ENCODE results near the gene NKAIN1. TPM values are rescaled to one million over a fixed set of nuclear protein-coding genes. Genes with fewer than 3 reads are reported as not detected.

Gene NKAIN1
- total and polyA plus RNA-seq, 9 donors: 1.1 to 2.6 (median 1.8) TPM

DNA sequence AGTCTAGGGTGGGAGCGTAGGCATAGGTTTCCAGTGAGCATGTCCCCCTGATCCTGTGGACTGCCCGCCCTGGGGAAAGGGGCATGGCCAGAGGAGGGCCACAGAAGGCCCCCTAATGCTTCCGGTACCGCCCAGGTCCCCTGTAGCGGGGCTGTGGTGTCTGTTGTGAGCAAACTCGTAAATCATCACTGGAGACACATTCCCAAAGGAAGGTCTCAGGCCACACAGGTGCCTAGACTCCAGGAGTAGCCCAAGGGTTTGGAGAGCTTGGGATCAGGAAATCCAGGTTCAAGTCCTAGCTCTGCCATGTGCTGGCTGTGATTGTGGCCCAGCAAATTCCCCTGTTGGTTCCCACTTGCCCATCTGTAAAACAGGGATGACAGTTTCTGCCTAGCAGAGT lies 20.2 kb downstream of the NKAIN1 start:
- Histone ChIP-seq H3K36me3 (ENCODE audit: control insufficient read depth, insufficient read depth, low read length) (no peaks in the 10 kb centered on the region), H3K9me3 (replicated peaks; ENCODE audit: control insufficient read depth, low read depth, low read length) (no peaks in the 10 kb centered on the region), H3K4me1 (ENCODE audit: control insufficient read depth, insufficient read depth, low read length) (peaks cover 4% of the 10 kb centered on the region), H3K4me3 (ENCODE audit: low read length) (no peak overlapping the region), H3K27ac (ENCODE audit: low read length) (no peak overlapping the region), H3K27me3 (ENCODE audit: control insufficient read depth, insufficient read depth, low read length) (peaks cover 5% of the 10 kb centered on the region)
- no peak for DNase-seq
- 83% methylated on average over 6 of the region's 6 CpGs for WGBS (ENCODE audit: insufficient coverage)

DNA sequence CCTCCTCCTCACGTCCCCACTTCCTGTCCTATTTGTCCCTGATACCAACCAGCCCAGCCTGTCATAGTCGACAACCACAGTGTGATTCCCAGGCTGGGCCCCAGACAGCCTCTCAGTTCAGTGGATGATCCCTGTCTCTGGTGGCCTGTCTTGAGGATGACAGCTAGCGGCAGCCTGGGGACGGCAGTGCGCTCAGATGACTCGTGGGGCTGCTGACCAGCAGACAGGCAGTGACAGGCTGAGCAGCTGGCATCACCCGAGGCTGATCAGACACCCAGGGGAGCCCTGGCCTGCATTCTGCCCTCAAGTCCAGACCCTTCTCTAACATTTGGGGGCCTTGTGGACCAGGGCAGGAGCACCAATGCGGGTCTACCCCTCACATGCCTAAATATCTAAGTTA lies 21.0 kb downstream of the NKAIN1 start:
- Histone ChIP-seq H3K4me1 (ENCODE audit: control insufficient read depth, insufficient read depth, low read length) (peaks cover 4% of the 10 kb centered on the region), H3K36me3 (ENCODE audit: control insufficient read depth, insufficient read depth, low read length) (no peaks in the 10 kb centered on the region), H3K9me3 (replicated peaks; ENCODE audit: control insufficient read depth, low read depth, low read length) (no peaks in the 10 kb centered on the region), H3K27ac (ENCODE audit: low read length) (no peak overlapping the region), H3K4me3 (ENCODE audit: low read length) (no peak overlapping the region), H3K27me3 (ENCODE audit: control insufficient read depth, insufficient read depth, low read length) (no peaks in the 10 kb centered on the region)
- DNase-seq: no peak
- 65% methylated on average over 7 of the region's 8 CpGs for WGBS (ENCODE audit: insufficient coverage)

- Histone ChIP-seq H3K4me1 (ENCODE audit: control insufficient read depth, insufficient read depth, low read length) (peaks cover 4% of the 10 kb centered on the region), H3K27me3 (ENCODE audit: control insufficient read depth, insufficient read depth, low read length) (no peaks in the 10 kb centered on the region), H3K9me3 (replicated peaks; ENCODE audit: control insufficient read depth, low read depth, low read length) (no peaks in the 10 kb centered on the region), H3K4me3 (ENCODE audit: low read length) (no peak overlapping the region), H3K27ac (ENCODE audit: low read length) (no peak overlapping the region), H3K36me3 (ENCODE audit: control insufficient read depth, insufficient read depth, low read length) (no peaks in the 10 kb centered on the region)
- peak; percentile 80 for DNase-seq
- 20% methylated on average over 5 of the region's 10 CpGs for WGBS (ENCODE audit: insufficient coverage)
These were observed 23.7 kb downstream of the NKAIN1 start for GRCh38 chr1:31216016-31216415.

DNA sequence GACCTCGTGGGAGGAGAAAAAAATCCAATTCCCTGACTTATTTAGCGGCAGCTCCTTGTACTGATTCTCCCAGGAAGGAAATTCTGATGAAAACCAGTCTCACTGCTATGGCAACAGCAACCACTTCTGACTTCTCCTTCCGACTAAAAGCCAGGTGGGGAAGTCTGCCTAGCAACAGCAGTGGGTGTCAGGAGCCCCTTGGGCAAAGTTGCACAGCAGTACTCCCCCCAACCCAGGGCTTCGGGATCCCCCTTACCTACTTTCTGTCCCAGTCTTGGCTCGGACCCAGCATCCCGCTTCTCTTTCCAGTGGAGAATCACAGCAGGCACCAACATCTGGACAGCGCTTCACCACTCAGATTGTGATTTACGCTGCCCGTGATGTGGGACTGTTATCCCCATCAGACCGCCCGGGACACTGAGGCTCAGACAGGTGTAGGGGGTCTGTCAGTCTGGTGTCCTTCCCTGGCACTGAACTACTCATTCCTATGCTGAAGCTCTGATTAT lies 24.6 kb downstream of the NKAIN1 start:
- H3K36me3 ChIP-seq (ENCODE audit: control insufficient read depth, insufficient read depth, low read length): no peaks in the 10 kb centered on the region
- no peak overlapping the region for H3K4me3 ChIP-seq (ENCODE audit: low read length)
- WGBS (ENCODE audit: insufficient coverage): 23% methylated on average over 8 of the region's 11 CpGs
- DNase-seq: peak; percentile 32
- H3K9me3 ChIP-seq (replicated peaks; ENCODE audit: control insufficient read depth, low read depth, low read length): no peaks in the 10 kb centered on the region
- no peak overlapping the region for H3K27ac ChIP-seq (ENCODE audit: low read length)
- peaks cover 4% of the 10 kb centered on the region for H3K4me1 ChIP-seq (ENCODE audit: control insufficient read depth, insufficient read depth, low read length)
- no peaks in the 10 kb centered on the region for H3K27me3 ChIP-seq (ENCODE audit: control insufficient read depth, insufficient read depth, low read length)

GRCh38 chr1:31214316-31215064 lies 25.2 kb downstream of the NKAIN1 start:
- Histone ChIP-seq H3K36me3 (ENCODE audit: control insufficient read depth, insufficient read depth, low read length) (no peaks in the 10 kb centered on the region), H3K9me3 (replicated peaks; ENCODE audit: control insufficient read depth, low read depth, low read length) (no peaks in the 10 kb centered on the region), H3K27ac (ENCODE audit: low read length) (no peak overlapping the region), H3K27me3 (ENCODE audit: control insufficient read depth, insufficient read depth, low read length) (no peaks in the 10 kb centered on the region), H3K4me3 (ENCODE audit: low read length) (no peak overlapping the region), H3K4me1 (ENCODE audit: control insufficient read depth, insufficient read depth, low read length) (peaks cover 4% of the 10 kb centered on the region)
- DNase-seq: no peak
- WGBS (ENCODE audit: insufficient coverage): 40% methylated on average over 12 of the region's 12 CpGs

DNA sequence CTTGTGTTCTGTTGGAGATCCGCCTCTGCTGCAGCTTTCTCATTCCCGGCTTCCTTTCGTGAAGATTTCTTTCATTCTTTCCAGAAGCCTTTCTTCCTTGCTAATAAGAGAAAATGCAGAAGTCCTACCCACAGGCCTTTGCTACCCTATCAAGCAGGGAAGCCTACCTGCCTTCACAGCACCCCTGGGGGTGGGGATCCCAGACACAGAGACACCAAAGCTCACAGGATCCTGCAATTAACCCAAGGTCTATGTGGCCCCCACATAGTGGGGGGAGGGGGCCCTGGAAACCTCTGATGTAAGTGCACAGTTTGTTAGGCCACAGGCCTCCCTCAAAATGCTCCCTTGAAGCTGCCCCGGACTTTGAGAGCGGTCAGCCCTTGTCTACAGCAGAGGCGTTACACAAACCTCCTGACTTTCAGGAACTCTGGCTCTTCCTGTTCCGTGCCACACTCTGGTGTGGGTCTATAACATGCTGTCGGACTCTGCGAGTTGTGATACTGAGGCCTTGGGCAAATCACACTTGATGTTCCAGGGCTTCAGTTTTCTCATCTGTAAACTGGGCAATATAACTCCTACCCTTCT lies 31.2 kb downstream of the NKAIN1 start:
- no peaks in the 10 kb centered on the region for H3K27me3 ChIP-seq (ENCODE audit: control insufficient read depth, insufficient read depth, low read length)
- 62% methylated on average over 6 of the region's 9 CpGs for WGBS (ENCODE audit: insufficient coverage)
- H3K36me3 ChIP-seq (ENCODE audit: control insufficient read depth, insufficient read depth, low read length): no peaks in the 10 kb centered on the region
- H3K9me3 ChIP-seq (replicated peaks; ENCODE audit: control insufficient read depth, low read depth, low read length): no peaks in the 10 kb centered on the region
- H3K4me1 ChIP-seq (ENCODE audit: control insufficient read depth, insufficient read depth, low read length): no peaks in the 10 kb centered on the region
- H3K4me3 ChIP-seq (ENCODE audit: low read length): no peak overlapping the region
- no peak overlapping the region for H3K27ac ChIP-seq (ENCODE audit: low read length)
- no peak for DNase-seq

DNA sequence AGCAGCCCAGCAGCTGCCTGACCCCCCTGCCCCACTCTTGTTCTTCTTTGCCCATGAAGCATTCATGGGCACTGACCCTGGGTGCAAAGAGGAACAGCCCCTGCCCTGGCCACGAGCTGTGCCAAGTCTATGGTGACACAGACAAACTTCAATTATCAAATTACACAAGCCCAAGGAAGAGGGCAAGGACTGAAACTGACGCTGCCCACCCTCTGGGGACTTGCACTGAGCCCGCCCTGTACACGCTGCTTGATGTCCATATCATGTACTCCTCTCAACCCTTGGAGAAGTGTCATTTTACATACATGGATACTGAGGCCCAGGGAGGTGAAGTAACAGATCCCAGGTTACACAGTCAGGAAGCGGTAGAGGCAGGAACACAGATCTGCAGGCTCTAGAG lies 32.1 kb downstream of the NKAIN1 start:
- Histone ChIP-seq H3K27ac (ENCODE audit: low read length) (no peak overlapping the region), H3K9me3 (replicated peaks; ENCODE audit: control insufficient read depth, low read depth, low read length) (no peaks in the 10 kb centered on the region), H3K36me3 (ENCODE audit: control insufficient read depth, insufficient read depth, low read length) (no peaks in the 10 kb centered on the region), H3K27me3 (ENCODE audit: control insufficient read depth, insufficient read depth, low read length) (no peaks in the 10 kb centered on the region), H3K4me1 (ENCODE audit: control insufficient read depth, insufficient read depth, low read length) (no peaks in the 10 kb centered on the region), H3K4me3 (ENCODE audit: low read length) (no peak overlapping the region)
- 59% methylated on average over 2 of the region's 5 CpGs for WGBS (ENCODE audit: insufficient coverage)
- no peak for DNase-seq

GRCh38 chr1:31207046-31207445 lies 32.6 kb downstream of the NKAIN1 start:
- WGBS (ENCODE audit: insufficient coverage): 80% methylated on average over 1 of the region's 3 CpGs

GRCh38 chr1:31203215-31203614 lies 36.5 kb downstream of the NKAIN1 start:
- H3K27me3 ChIP-seq (ENCODE audit: control insufficient read depth, insufficient read depth, low read length): no peaks in the 10 kb centered on the region
- H3K36me3 ChIP-seq (ENCODE audit: control insufficient read depth, insufficient read depth, low read length): no peaks in the 10 kb centered on the region
- no CpG with 5 or more reads among the region's 10 CpGs for WGBS (ENCODE audit: insufficient coverage)
- no peaks in the 10 kb centered on the region for H3K4me1 ChIP-seq (ENCODE audit: control insufficient read depth, insufficient read depth, low read length)
- DNase-seq: no peak
- no peak overlapping the region for H3K27ac ChIP-seq (ENCODE audit: low read length)
- H3K9me3 ChIP-seq (replicated peaks; ENCODE audit: control insufficient read depth, low read depth, low read length): no peaks in the 10 kb centered on the region
- no peak overlapping the region for H3K4me3 ChIP-seq (ENCODE audit: low read length)

More at GRCh38 chr1:31207046-31207445, 32.6 kb downstream of the NKAIN1 start:
- no peaks in the 10 kb centered on the region for H3K27me3 ChIP-seq (ENCODE audit: control insufficient read depth, insufficient read depth, low read length)
- H3K4me1 ChIP-seq (ENCODE audit: control insufficient read depth, insufficient read depth, low read length): no peaks in the 10 kb centered on the region
- no peak overlapping the region for H3K27ac ChIP-seq (ENCODE audit: low read length)
- no peaks in the 10 kb centered on the region for H3K9me3 ChIP-seq (replicated peaks; ENCODE audit: control insufficient read depth, low read depth, low read length)
- H3K36me3 ChIP-seq (ENCODE audit: control insufficient read depth, insufficient read depth, low read length): no peaks in the 10 kb centered on the region
- H3K4me3 ChIP-seq (ENCODE audit: low read length): no peak overlapping the region
- DNase-seq: no peak

DNA sequence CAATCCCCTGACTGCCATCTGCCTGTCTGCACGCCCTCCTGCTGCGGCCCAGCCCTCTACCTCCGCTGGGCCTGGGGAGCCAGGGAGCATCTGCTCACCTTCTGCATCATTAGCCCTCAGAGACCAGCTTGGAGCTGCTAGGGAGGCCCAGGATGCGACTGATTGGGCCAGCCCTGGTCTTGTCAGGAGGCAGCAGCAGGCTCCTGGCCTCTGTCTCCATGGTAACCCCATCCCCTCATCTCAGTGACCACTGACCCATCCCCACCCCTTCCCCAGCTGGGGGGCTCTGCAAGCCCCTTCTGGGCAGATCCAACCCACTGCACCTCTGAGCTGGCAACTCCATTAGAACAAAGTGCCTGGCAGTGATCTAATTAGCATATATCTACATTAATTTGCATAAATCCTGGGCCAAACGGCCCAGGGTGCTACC lies 37.7 kb downstream of the NKAIN1 start:
- Histone ChIP-seq H3K27me3 (ENCODE audit: control insufficient read depth, insufficient read depth, low read length) (no peaks in the 10 kb centered on the region), H3K9me3 (replicated peaks; ENCODE audit: control insufficient read depth, low read depth, low read length) (no peaks in the 10 kb centered on the region), H3K36me3 (ENCODE audit: control insufficient read depth, insufficient read depth, low read length) (no peaks in the 10 kb centered on the region), H3K4me1 (ENCODE audit: control insufficient read depth, insufficient read depth, low read length) (no peaks in the 10 kb centered on the region), H3K27ac (ENCODE audit: low read length) (no peak overlapping the region), H3K4me3 (ENCODE audit: low read length) (no peak overlapping the region)
- DNase-seq: no peak
- 90% methylated on average over 4 of the region's 5 CpGs for WGBS (ENCODE audit: insufficient coverage)
